Measurements from ENCODE around the gene SRI.

Gene SRI

DNA sequence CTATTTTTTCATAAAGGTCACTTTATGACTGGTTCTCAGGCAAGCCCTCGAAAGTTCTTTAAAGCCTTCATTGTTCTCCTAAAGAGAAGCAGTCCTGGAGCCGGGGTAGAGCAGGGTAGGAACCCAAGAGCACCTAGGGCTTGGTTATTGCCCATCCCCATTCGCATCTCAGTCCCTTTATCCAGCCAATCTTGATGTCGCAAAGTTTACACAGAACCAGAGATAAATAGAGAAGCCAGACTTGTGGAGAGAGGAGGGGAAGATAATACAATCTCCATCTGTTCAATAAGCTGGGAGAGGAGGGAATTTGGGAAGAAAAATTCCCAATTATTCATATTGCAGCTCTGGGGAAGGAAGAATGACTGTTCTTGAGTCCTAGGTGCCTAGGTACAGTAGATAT lies 6.4 kb upstream of the SRI start:
- no peak for DNase-seq (ENCODE audit: low read depth in 2 of 2)

DNA sequence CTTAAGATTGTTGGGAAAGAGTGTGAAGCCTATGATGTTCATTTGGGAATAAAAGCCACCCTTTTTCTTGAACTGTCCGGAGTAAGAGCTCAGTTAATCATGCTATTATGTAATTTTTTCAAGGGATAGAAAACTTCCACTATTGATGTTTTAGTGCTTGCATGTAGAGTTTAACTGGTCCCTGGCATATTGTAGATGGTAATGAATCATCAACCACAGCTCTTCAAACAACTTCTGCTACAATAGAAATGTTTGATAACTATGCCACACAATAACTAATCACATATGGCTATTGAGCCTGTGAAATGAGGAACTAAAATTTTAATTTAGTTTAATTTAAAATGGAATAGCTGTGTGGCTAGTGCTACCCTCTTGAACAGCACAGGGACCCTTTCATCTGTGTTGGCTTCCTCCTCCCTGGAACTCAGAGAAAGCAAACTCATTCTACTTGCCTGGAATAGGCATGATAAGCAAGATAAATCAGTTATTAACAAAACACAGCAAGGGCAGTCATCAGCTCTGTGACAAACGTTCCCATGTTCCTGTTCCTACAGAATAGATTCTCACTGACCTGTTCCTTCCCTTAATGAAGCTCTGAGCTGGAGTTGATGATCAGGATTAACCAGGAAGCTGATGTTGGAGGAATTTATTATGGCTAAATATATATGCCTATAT lies 4.9 kb upstream of the SRI start:
- no peak for DNase-seq (ENCODE audit: low read depth in 2 of 2)

DNA sequence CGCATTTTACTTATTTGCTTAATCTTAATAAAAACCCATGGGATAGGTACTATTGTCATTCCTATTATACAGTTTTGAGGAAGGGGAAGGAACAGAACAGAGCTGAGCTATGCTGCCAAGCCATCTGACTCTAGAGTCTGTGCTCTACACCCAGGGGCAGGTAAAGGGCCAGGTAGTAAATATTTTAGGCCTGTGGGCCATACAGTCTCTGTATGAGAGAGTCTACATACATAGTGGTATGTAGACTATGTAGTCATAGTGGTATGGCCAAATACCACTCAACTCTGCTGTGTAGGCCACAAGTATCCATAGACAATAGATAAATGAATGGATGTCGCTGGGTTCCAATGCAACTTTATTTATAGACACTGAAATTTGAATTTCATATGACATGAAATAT lies 3.4 kb upstream of the SRI start:
- DNase-seq (ENCODE audit: low read depth in 2 of 2): no peak

DNA sequence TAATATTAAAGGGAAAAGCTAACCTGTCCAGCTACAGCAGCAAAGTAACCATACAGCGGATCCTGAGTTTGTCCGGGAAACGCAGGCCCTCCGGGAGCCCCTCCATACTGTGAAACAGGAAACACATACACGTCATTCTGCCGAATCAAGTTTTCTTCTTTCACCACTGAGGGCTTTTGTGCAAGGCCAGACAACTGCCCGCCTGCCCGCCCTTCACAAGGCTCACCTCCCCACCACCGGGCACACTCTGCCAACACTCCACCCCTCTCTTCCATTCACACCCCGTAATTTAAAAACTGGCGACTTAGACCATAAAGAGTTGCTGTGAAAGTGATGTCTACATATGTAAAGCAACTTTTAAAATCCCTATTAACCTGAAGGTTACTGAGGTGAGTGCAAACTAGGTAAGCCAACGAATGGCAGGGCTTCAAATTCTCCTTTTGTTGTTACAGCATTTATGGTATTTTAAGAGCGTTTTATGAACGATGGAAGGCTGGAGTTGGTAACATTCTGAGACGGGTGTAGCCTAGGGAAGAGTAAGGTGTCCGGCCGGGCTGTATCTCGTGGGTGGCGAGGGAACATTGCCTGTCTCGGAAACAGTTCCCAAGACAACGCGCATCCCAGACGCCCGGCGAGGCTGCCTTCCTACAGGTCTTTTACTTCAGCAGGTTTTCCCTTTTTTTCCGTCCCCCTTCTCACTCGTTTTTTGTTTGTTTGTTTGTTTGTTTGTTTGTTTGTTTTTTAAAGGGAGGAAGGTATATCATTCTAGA lies 817 bp downstream of the SRI start:
- peak in 1 of 2 donors; percentile 10 for DNase-seq (ENCODE audit: low read depth in 2 of 2)

DNA sequence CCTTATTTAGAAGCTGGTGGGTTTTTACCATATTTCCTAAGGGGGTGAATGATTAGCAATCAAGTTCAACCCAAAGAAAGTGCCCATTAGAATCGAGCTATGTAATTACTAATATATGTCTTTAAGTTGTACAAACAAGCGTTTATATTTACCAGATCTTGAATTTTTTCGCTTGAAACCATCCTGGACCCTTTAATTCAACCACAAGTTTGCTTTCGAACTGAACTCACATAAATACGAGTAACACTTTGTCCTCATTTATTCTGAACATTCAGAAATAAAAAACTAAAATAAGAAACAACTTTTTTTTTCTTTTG lies 1.5 kb downstream of the SRI start:
- DNase-seq (ENCODE audit: low read depth in 2 of 2): no peak

DNA sequence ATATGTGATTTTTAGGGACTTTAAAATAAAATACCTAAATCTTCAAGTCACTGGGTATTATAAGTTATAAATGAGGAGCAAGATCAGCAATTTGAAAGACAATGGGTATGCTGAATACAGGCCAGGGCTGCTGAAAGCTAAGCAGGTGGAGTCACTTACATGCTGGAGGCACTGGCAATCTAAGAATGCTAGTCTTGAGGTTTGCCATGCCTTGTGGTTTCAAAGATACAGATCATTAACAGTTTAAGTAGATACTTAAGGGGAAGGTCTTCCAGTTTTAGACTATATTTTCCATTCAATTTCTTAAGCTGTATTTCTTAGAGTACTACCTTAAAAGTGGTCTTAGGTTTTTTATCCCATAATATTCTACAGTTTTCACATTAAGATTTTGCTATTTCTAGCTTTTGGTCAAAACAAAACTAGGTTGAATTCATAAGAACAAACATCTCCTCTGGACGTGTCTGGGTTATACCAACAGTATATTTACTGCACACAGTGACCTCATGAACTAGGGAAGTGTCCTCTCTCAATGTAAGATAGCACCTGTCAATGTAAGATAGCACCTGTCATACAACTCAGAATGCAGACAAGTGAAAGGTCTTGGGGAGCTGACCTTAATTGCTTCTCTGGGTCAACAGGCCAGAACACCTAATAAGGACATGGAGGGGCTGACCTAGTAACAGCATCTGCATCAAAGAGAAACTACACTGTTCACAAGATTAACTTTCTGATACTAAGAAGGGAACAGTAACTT lies 2.0 kb downstream of the SRI start:
- DNase-seq (ENCODE audit: low read depth in 2 of 2): no peak

DNA sequence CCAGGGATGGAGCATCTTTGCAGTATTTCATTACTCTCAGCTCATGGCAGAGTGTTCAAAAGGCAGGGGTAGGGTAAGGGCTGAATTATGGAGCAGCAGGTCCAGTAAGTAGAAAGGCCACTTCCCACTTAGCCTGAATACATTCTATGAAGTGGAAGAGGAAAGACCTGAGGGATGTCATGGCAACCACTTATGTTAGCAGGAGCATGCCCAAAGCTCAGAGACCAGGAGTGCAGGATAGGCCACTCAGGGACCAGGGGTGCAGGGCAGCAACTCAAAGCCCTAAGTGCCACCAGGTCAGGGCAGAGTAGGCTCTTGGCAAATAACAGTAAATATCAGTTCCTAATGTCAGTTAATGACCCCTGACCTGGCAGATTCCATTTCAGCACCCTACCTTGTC lies 3.6 kb downstream of the SRI start:
- DNase-seq (ENCODE audit: low read depth in 2 of 2): no peak

DNA sequence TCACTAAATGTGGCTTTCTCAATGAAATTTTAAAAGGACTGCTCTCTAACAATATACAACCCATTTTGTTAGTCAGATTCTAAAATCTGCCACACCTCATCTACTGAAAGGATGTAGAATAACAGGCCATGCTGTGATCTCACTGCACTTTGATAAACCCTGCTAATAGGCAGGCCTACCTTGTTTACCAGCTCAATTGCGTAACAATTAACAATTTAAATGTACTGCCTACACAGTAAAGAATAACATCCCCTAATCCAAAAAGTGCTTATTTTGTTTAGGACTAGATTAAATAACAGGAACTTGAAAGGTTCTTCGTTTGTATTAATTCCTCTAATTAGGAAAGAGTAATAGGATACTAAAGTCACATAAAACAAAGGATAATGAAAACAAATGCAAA lies 4.5 kb downstream of the SRI start:
- no peak for DNase-seq (ENCODE audit: low read depth in 2 of 2)

DNA sequence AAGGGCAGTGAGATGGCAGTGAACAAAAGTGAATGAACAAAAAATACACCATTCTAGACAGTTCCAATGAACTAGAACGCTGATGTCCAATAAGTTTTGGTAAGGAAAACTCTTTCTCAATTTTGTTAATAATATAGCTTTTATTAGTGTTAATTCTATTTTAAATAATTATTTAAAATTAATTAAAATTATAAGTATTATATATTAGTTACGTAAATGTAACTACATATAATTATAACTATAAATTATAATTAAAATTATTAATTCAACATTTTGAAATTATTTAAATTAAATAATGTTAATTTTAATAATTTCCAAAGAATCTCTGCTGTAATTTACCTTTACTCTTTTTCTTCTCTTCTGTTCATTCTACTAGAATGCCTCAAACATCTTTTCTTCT lies 5.4 kb downstream of the SRI start:
- no peak for DNase-seq (ENCODE audit: low read depth in 2 of 2)

DNA sequence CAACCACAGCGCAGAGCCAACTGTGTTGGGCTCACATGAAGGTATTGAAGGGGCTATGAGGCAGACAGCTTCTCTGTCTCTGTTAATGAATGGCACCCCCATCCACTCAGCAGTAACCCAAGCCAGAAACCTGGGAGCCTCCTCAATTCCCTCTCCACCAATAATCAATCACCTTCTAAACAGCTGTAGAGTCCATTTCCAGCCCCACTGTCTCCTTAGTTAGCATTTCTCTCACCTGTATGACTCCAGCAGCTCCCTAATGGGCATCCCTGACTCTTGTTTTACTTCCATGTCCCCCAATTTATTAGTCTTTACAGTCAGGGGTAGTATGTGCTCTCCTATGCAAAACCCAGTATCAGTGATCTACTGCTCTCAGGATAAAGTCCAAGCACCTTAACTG lies 6.9 kb downstream of the SRI start:
- DNase-seq (ENCODE audit: low read depth in 2 of 2): no peak

DNA sequence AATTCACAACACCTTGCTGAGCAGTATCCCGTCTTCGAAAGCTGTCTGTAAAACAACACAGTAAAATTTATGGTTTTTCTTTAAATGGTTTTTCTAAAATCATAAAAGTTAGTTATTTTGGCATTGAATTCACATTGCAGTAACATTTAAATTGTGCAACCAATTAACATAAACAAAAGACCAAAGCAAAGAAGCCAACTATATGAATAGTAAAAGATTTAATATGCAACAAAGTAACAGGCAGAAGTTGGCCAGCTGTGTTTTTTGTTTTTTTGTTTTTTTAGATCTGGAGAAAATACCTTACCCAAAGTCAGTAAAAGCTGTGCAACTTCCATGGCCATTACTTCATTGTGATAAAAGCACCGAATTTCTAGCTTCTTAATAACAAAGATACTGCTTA lies 11.3 kb downstream of the SRI start:
- DNase-seq (ENCODE audit: low read depth in 2 of 2): no peak

DNA sequence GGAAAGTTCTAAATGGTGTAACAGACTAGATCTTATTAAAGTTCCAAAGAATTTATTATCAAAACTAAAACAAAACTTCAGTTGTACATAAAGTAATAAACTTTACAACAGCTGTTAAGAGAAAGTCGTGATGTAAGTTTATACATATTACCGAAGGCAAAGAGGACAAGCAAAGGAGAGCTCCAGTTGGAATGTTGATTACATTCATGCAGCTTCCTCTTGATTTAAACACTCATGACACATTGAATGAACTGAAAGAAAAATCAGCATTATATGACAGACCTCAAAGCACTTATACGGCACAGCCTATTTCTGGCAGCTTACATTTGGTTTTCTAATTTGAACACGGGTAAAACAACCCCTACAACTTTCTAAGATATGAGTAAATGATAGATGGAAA lies 13.6 kb downstream of the SRI start:
- DNase-seq (ENCODE audit: low read depth in 2 of 2): no peak

DNA sequence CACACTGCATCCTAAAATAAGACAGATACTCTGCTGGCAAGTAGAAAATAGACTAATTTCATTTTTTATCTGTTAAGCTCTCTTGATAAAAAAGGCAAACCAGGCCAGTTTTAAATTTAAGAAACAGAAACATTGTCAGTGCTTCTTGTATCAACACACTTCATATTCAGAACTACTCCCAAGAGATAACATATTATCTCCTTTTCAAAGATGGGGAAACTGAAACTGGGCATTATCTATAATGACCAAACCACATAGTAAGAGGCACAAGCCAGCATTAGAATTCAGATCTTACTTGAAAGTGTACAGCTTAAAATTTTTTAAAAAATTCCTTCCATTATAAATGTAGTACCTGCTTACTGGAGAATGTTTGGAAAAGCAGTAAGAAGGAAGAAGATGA lies 14.7 kb downstream of the SRI start:
- DNase-seq (ENCODE audit: low read depth in 2 of 2): no peak

DNA sequence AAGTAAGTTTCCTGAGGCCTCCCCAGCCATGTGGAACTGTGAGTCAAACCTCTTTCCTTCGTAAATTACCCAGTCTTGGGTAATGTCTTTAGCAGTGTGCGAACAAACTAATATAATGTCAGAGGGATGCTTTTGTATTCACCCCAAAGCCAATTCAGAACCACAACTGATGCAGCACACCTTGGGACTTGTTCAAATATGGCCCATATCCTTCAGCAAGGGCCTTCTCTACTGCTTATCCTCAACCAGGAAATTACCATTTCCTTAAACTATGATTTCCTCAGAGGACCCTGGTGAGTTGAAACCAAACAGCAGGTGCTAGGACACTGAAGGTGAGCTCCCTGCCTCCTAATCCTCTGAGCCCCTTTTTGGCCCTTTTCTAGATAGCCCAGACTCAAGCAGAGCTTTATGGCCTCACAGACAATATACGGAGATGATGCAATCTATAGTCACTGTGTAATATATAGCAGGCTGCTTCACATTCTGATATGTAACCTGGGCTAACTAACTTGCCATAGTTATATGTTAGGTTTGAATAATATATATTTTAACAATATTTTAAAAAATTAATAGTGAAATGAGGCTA lies 15.2 kb downstream of the SRI start:
- DNase-seq (ENCODE audit: low read depth in 2 of 2): no peak

DNA sequence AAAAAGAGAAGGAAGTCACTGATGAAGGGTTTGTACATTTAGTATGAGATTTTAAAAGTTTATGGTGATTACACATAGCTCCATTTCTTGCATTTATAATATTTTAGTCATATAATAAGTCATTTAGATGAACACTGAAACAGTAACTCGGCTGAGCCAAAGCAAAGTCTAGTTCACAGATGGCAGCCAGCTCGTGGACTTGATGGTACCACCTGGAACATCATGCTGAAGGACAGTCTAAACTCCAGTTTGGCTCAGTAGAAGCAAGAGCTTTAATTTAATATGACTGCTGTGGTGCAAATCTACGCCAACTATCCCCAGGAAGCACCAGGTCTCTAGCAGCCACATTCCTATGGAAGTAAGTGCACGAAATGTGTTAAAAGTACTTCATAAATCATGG lies 16.4 kb downstream of the SRI start:
- no peak for DNase-seq (ENCODE audit: low read depth in 2 of 2)

DNA sequence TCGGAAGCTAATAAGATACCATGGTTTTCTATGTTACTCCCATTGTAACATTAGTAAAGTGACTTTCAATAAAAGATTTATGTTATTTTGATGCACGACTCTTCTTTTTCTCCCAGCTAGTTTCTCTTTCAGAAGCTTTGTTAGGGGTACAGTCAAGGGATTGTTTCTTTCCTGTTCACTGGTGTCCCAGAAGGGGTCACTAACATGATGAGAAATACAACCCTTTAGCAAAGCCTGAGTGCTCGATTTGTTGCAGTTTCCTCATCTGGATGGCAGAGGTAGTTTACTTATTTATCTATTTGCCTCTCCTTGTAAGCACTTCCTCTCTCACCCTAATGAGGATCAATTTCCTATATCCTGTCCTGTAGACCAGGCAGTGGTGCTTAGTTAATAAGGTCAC lies 17.0 kb downstream of the SRI start:
- DNase-seq (ENCODE audit: low read depth in 2 of 2): no peak

DNA sequence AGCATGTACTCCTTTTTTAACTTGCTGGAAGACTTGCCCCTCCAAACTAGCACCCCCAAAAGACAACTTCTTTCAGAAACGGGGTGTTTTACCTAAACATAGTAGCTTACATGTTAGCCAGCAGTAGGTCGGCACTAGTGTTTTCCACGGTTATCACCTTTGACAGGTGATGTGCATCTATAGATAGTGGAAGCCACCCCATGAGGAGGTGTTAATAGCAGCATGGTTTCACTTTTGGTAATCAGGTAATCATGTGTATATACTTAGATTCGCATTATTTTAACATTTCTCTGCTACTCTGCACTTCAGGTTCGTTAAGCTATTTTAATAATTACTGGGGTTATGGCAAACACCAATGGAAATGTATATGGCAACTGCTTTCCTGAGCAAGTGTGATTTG lies 17.6 kb downstream of the SRI start:
- no peak for DNase-seq (ENCODE audit: low read depth in 2 of 2)

DNA sequence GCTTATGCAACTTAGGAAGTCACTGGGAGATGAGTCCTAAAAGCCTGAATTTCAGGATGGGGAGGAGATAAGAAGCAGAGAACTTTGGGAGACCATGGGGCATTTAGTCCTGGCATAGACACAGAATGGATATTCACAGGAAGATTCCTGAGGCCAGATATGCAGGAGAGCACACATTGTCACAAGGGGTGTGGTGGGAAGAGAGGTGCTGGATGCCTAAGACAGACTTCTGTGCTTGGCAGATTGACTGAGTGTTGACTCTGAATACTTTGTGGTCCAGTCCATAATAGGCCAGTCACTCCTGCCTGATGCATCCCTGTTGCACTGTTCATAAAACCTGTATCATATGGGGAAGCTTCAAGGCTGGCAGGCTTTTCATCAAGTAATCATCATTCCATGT lies 18.5 kb downstream of the SRI start:
- DNase-seq (ENCODE audit: low read depth in 2 of 2): no peak

DNA sequence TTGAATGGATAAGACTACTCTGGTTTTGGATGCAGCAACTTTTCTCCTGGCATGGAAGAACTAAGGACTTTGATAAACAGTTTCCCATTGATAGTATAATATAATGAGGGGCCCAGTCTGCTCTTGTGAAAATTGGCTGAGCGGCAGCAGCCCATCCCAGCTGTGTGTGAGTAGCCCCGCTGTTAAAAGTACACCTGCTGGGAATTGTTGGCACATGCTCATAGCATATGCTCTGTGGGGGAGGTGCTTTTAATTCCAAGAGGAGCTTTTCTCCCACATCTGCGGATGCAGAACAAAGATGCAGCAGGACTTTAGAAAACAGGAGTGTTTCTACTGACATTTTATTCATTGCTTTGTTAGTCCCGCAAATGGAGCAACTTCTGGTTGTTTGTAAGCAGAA lies 19.0 kb downstream of the SRI start:
- DNase-seq (ENCODE audit: low read depth in 2 of 2): no peak

DNA sequence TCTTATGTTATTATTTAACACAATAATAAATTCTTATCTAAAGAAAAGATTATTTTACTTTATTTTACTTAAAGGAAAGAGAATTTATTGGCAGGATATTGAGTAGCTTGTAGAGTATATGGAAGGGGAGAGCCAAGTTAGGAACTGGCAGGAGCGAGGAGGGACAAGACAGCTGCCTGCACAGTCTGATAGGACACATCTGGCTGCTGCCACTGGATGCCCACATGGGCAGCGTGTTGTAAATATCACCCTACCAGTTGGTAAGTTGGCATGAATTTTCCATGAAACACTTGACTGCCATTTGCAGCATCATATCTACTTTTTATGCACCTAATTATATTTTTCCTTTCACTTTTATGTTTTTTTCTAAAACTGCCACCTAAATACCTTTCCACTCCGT lies 19.6 kb downstream of the SRI start:
- no peak for DNase-seq (ENCODE audit: low read depth in 2 of 2)

DNA sequence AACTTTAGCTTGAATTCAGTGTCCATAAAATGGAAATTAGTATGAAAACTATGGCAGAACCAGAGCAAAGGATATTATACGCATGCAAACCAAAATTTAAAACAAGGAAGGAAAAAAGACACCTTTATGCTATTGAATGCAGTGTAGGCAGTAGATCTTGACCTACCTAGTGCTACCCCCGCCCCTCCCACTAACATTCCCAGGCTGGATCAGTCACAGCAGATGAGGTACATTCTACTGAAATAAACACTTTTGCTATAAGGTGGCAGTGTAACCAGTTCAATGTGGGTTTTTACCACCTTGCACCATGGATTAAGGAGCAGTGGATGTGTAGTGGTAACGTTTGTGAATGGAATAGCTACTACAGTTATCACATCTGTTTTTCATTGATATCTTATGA lies 27.9 kb downstream of the SRI start:
- no peak for DNase-seq (ENCODE audit: low read depth in 2 of 2)

DNA sequence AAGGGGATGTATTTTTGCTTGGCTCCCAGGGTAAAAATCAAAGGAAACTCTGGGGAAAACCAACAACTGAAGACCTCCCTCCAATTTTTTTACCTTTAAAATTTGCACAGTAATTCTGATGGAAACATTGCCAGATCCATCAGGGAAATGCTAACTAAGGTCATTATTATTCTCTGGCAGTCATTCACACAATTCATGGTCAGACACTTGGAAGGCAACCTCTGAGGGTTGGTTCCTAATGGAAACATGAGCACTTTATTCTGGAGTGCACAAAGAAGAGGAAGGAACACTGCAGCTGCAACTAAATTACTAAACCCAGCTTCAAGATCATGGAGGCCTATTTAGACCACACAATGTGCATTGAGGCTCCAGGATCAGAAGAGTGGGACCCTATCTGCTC lies 34.2 kb downstream of the SRI start:
- DNase-seq (ENCODE audit: low read depth in 2 of 2): no peak

DNA sequence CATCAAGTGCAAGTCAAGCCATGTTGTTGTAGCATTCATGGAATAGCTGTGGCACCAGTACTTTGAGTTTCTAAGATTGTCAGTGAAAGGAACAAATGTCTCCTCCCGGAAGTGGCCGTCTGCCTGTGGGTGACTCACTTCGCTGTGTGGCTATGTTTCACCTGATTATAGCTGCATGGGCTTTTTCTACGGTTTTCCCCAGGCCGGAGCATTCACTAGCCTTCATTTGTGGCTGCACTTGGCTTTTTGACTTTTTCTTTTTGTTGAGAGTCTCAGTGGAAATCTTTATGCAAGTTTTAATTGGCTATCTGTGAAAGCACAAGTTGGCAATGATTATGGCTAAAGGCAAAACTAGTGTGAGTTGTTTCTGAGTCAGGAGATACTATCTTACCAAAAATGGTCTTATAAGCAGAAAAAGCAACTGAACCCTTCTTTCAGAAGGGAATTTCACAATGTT lies 35.0 kb downstream of the SRI start:
- no peak for DNase-seq (ENCODE audit: low read depth in 2 of 2)

Measured in stimulated activated CD8-positive, alpha-beta memory T cell treated with anti-CD3 and anti-CD28 coated beads, Interleukin-7, amount 100 ng/mL, for 1 hour (primary cell).